ENCODE results near the gene KLF4. TPM values are rescaled to one million over a fixed set of nuclear protein-coding genes. Genes with fewer than 3 reads are reported as not detected.

The KLF4 gene
- total RNA-seq, 3 donors from 2014 or later (not counting 1 experiment from before 2014, with no cell fraction given): 29.8 to 162 (median 29.8) TPM

DNA sequence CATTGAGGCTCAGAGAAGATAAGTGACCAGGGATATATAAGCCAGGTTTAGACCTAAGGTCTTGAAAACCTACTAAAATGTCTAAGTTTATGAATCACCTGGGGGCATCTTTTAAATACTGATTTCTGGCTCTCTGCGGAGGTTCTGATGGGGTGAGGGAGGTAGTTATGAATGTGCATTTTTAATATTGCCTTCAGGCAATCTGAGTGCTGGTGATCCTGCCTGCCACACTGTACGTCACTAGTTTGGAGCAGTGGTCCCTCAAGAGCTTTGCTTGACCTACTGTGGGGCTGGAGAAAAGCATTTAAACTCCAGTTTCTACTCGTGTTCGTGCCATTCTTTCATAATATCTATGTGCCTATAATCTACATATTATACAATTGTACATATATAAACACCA, 36.1 kb downstream of the KLF4 start:
- Mint-ChIP-seq H3K36me3 (no peaks in the 10 kb centered on the region), H3K4me3 (no peak overlapping the region), H3K9me3 (no peaks in the 10 kb centered on the region), H3K27ac (no peak overlapping the region), H3K27me3 (ENCODE audit: low read depth in 2 of 2) (peaks cover 9% of the 10 kb centered on the region in 2 donors), H3K4me1 (no peaks in the 10 kb centered on the region)
- TF ChIP-seq, protein P1, sequence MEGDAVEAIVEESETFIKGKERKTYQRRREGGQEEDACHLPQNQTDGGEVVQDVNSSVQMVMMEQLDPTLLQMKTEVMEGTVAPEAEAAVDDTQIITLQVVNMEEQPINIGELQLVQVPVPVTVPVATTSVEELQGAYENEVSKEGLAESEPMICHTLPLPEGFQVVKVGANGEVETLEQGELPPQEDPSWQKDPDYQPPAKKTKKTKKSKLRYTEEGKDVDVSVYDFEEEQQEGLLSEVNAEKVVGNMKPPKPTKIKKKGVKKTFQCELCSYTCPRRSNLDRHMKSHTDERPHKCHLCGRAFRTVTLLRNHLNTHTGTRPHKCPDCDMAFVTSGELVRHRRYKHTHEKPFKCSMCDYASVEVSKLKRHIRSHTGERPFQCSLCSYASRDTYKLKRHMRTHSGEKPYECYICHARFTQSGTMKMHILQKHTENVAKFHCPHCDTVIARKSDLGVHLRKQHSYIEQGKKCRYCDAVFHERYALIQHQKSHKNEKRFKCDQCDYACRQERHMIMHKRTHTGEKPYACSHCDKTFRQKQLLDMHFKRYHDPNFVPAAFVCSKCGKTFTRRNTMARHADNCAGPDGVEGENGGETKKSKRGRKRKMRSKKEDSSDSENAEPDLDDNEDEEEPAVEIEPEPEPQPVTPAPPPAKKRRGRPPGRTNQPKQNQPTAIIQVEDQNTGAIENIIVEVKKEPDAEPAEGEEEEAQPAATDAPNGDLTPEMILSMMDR (IDR thresholded peaks at IDR 0.05): no peak
- DNase-seq (no peak), ATAC-seq (no peak)
- Histone ChIP-seq H3K36me3 (ENCODE audit: control insufficient read depth, insufficient read depth, low read length) (no peaks in the 10 kb centered on the region), H3K4me1 (ENCODE audit: control insufficient read depth, insufficient read depth, low read length) (no peaks in the 10 kb centered on the region), H3K4me3 (ENCODE audit: low read length) (no peak overlapping the region), H3K27me3 (ENCODE audit: control insufficient read depth, insufficient read depth, low read length) (no peaks in the 10 kb centered on the region), H3K27ac (ENCODE audit: low read length) (no peak overlapping the region), H3K9me3 (ENCODE audit: control insufficient read depth, insufficient read depth, low read length) (no peaks in the 10 kb centered on the region)
- intact Hi-C loops (cut with micrococcal nuclease): no loop called here
- WGBS (ENCODE audit: insufficient coverage): 94% methylated on average over 2 of the region's 4 CpGs

DNA sequence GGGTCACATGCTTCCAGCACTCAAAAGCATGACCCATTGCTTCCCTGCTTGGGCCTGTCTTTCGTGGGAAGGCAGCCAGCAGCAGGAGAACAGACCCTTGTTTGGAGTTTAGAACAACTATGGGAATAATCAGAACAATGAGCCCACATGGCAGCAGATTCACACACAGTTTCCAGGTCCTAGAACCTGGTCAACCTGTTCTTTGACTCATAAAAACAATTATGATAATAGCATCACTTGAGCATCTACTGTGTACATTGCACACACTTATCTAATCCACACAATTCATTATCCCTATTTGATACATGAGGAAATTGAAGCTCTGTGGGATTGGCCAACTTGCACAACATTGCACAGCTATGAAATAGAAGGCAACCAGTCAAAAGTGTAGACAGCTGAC, 41.7 kb downstream of the KLF4 start:
- H3K4me1 ChIP-seq (ENCODE audit: control insufficient read depth, insufficient read depth, low read length): no peaks in the 10 kb centered on the region
- Mint-ChIP-seq H3K9me3 (no peaks in the 10 kb centered on the region), H3K27ac (no peak overlapping the region), H3K4me3 (no peak overlapping the region), H3K27me3 (ENCODE audit: low read depth in 2 of 2) (peaks cover 0 to 4% of the 10 kb centered on the region in 2 donors), H3K36me3 (no peaks in the 10 kb centered on the region), H3K4me1 (no peaks in the 10 kb centered on the region)
- H3K27ac ChIP-seq (ENCODE audit: low read length): no peak overlapping the region
- intact Hi-C loops (cut with micrococcal nuclease): no loop called here
- ATAC-seq (no peak), DNase-seq (no peak)
- H3K36me3 ChIP-seq (ENCODE audit: control insufficient read depth, insufficient read depth, low read length): no peaks in the 10 kb centered on the region
- H3K27me3 ChIP-seq (ENCODE audit: control insufficient read depth, insufficient read depth, low read length): no peaks in the 10 kb centered on the region
- no peaks in the 10 kb centered on the region for H3K9me3 ChIP-seq (ENCODE audit: control insufficient read depth, insufficient read depth, low read length)
- no peak overlapping the region for H3K4me3 ChIP-seq (ENCODE audit: low read length)
- TF ChIP-seq, protein P1 (IDR thresholded peaks at IDR 0.05): no peak
- 61% methylated on average over 1 of the region's 1 CpG for WGBS (ENCODE audit: insufficient coverage)

DNA sequence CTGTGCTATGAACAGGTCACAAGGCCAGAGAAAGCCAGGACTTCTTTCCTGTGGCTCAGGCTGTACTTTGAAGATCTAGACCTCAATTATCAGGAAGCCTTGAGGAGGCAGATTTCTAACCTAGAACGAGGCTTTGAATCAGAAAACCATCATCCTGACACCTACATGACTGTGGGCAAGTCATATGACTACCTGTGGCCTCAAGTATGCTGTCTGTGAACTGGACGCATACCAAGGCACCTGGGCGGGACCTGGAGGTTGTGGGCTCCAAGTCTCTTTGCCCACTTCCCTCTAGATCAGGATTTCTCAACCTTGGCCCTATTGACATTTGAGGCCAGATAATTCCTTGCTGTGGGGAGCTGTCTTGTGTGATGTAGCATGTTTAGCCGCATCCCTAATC, 42.5 kb downstream of the KLF4 start:
- Mint-ChIP-seq H3K4me3 (no peak overlapping the region), H3K27me3 (ENCODE audit: low read depth in 2 of 2) (peaks cover 0 to 4% of the 10 kb centered on the region in 2 donors), H3K27ac (no peak overlapping the region), H3K4me1 (no peaks in the 10 kb centered on the region), H3K36me3 (no peaks in the 10 kb centered on the region), H3K9me3 (no peaks in the 10 kb centered on the region)
- 55% methylated on average over 3 of the region's 4 CpGs for WGBS (ENCODE audit: insufficient coverage)
- TF ChIP-seq, protein P1 (IDR thresholded peaks at IDR 0.05): no peak
- Histone ChIP-seq H3K27ac (ENCODE audit: low read length) (no peak overlapping the region), H3K27me3 (ENCODE audit: control insufficient read depth, insufficient read depth, low read length) (no peaks in the 10 kb centered on the region), H3K4me3 (ENCODE audit: low read length) (no peak overlapping the region), H3K4me1 (ENCODE audit: control insufficient read depth, insufficient read depth, low read length) (no peaks in the 10 kb centered on the region), H3K36me3 (ENCODE audit: control insufficient read depth, insufficient read depth, low read length) (no peaks in the 10 kb centered on the region), H3K9me3 (ENCODE audit: control insufficient read depth, insufficient read depth, low read length) (no peaks in the 10 kb centered on the region)
- intact Hi-C loops (cut with micrococcal nuclease): no loop called here
- DNase-seq (no peak), ATAC-seq (no peak)

DNA sequence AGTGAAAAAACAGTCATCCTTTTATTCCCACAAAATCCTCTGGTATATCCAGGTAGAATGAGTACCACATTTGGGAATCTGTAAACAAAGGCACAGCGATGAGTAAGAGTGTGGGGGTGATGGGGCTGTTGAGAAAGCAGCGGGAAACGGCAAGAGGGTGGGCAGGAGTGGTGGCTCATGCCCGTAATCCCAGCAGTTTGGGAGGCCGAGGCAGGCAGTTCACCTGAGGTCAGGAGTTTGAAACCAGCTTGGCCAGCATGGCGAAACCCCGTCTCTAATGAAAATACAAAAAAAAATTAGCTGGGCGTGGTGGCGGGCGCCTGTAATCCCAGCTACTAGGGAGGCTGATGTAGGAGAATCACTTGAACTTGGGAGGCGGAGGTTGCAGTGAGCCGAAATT, 43.1 kb downstream of the KLF4 start:
- H3K36me3 Mint-ChIP-seq: no peaks in the 10 kb centered on the region
- intact Hi-C loops (cut with micrococcal nuclease): no loop called here
- no peaks in the 10 kb centered on the region for H3K4me1 Mint-ChIP-seq
- H3K27me3 ChIP-seq (ENCODE audit: control insufficient read depth, insufficient read depth, low read length): no peaks in the 10 kb centered on the region
- DNase-seq: no peak
- TF ChIP-seq, protein P1 (IDR thresholded peaks at IDR 0.05): no peak
- H3K4me1 ChIP-seq (ENCODE audit: control insufficient read depth, insufficient read depth, low read length): no peaks in the 10 kb centered on the region
- no peak overlapping the region for H3K27ac Mint-ChIP-seq
- no peak overlapping the region for H3K27ac ChIP-seq (ENCODE audit: low read length)
- H3K4me3 Mint-ChIP-seq: no peak overlapping the region
- WGBS (ENCODE audit: insufficient coverage): 93% methylated on average over 12 of the region's 12 CpGs
- no peaks in the 10 kb centered on the region for H3K36me3 ChIP-seq (ENCODE audit: control insufficient read depth, insufficient read depth, low read length)
- H3K27me3 Mint-ChIP-seq (ENCODE audit: low read depth in 2 of 2): peaks cover 0 to 2% of the 10 kb centered on the region in 2 donors
- H3K9me3 ChIP-seq (ENCODE audit: control insufficient read depth, insufficient read depth, low read length): no peaks in the 10 kb centered on the region
- no peaks in the 10 kb centered on the region for H3K9me3 Mint-ChIP-seq
- H3K4me3 ChIP-seq (ENCODE audit: low read length): no peak overlapping the region
- no peak for ATAC-seq
